Nephron (organoid): ENCODE results near the gene ZCCHC14.
A peak's percentile ranks its signal among the peaks of the same experiment; 100 is the strongest.

Experiments
- H3K27ac Mint-ChIP-seq, 3 experiments: 2 replicates each; pipeline ENCODE4 v1.8.0; 2020; ENCODE audit warnings: mixed read lengths in 3 of 3, mild to moderate bottlenecking in 2 of 3, moderate library complexity in 1 of 3
- H3K27me3 Mint-ChIP-seq: 2 replicates; pipeline ENCODE4 v1.8.0; 2021; ENCODE audit warnings: low read depth, mild to moderate bottlenecking, moderate library complexity, mixed read lengths
- H3K36me3 Mint-ChIP-seq: 2 replicates; pipeline ENCODE4 v1.8.0; 2020; ENCODE audit warnings: low read depth, mixed read lengths
- H3K4me1 Mint-ChIP-seq: 2 replicates; pipeline ENCODE4 v1.8.0; 2020; ENCODE audit warnings: mixed read lengths
- H3K4me3 Mint-ChIP-seq, 3 experiments: 2 replicates each; pipeline ENCODE4 v1.8.0; 2020; ENCODE audit warnings: mild to moderate bottlenecking in 3 of 3, mixed read lengths in 3 of 3, moderate library complexity in 2 of 3
- H3K9me3 Mint-ChIP-seq: 2 replicates; pipeline ENCODE4 v1.8.0; 2020; ENCODE audit warnings: mixed read lengths
- CTCF ChIP-seq, 3 experiments: fragments of 200-600 bp; sonication (generic); IDR thresholded peaks; one replicate each; pipeline ENCODE4 v1.5.0; 2021; ENCODE audit warnings: antibody characterized with exemption in 3 of 3; ENCODE audit not compliant: unreplicated experiment in 3 of 3

Gene ZCCHC14

DNA sequence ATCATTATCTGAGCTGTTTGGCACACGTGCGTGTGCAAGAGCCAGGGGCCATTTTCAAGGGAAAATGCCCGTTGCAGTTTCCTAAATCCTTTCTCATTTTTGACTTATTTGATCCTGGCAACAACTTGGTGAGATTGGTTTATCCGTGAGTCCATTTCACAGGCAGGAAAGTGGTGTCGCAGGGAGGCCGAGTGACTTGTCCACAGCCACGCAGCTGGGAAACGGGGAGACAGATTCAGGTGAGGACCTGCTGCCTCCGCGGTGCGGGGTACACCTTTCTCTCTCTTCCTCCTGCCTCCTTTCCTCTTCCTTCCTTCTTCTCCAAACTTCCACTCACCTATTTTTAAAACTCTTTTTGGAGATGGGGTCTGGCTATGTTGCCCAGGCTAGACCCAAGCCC lies 46.3 kb upstream of the ZCCHC14 start:
- Mint-ChIP-seq H3K9me3 (peaks cover 20% of the 10 kb centered on the region), H3K27ac (peak overlapping the region in 1 of 3 experiments; percentile 62), H3K4me1 (peaks cover 14% of the 10 kb centered on the region), H3K4me3 (no peak overlapping the region), H3K27me3 (peaks cover 46% of the 10 kb centered on the region), H3K36me3 (no peaks in the 10 kb centered on the region)
- no peak for TF ChIP-seq CTCF (IDR thresholded peaks at IDR 0.05; ENCODE audit: unreplicated experiment in 3 of 3)

DNA sequence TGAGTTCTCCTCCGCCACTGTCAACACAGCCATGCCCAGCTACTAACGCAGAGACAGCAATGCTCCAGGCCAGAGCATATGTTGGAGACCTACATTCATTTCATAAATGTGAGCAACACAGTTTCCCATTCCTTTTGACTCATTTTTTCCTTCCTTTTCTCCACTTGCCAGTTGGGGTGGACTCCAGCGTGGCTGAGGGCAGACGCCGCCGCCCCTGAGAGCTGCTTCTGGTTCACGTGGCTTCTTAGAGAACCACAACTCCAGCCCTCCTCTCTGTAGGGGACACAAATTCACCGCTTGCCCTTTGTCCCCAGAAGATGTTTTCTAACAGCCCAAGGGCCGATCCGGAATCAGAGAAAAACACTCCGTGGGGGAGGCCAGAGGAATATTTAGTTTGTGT lies 45.8 kb upstream of the ZCCHC14 start:
- peak overlapping the region in 1 of 3 experiments; percentile 62 for H3K27ac Mint-ChIP-seq

DNA sequence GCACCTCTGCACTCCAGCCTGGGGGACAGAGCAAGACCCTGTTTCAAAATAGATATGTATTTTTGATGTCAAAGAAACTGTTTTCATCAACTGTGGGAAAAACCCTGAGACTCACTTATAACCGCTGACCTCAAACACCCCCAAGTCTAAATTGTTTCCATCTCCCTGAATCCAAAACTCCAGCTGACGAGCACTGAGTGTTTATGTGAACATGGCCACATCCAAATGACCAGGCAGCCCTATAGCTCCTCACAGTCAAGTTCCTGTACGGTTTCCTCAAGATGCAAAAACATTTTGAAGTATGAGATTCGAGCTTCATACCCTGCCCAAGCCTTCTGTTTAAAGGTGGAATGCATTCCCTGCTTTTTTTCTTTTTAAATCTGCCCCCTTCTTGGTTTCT lies 45.3 kb upstream of the ZCCHC14 start:
- Mint-ChIP-seq H3K9me3 (peaks cover 22% of the 10 kb centered on the region), H3K27me3 (peaks cover 40% of the 10 kb centered on the region), H3K27ac (peak overlapping the region in 1 of 3 experiments; percentile 62), H3K4me3 (no peak overlapping the region), H3K4me1 (peaks cover 14% of the 10 kb centered on the region), H3K36me3 (no peaks in the 10 kb centered on the region)
- no peak for TF ChIP-seq CTCF (IDR thresholded peaks at IDR 0.05; ENCODE audit: unreplicated experiment in 3 of 3)

More for the DNA sequence above, 45.8 kb upstream of the ZCCHC14 start:
- H3K9me3 Mint-ChIP-seq, result peaks cover 20% of the 10 kb centered on the region
- no peak for TF ChIP-seq CTCF (IDR thresholded peaks at IDR 0.05; ENCODE audit: unreplicated experiment in 3 of 3)
- peaks cover 40% of the 10 kb centered on the region for H3K27me3 Mint-ChIP-seq
- H3K4me3 Mint-ChIP-seq, result no peak overlapping the region
- peaks cover 14% of the 10 kb centered on the region for H3K4me1 Mint-ChIP-seq
- no peaks in the 10 kb centered on the region for H3K36me3 Mint-ChIP-seq

- Mint-ChIP-seq H3K27ac (no peak overlapping the region), H3K4me3 (no peak overlapping the region), H3K27me3 (peaks cover 40% of the 10 kb centered on the region), H3K36me3 (no peaks in the 10 kb centered on the region), H3K9me3 (peaks cover 32% of the 10 kb centered on the region), H3K4me1 (peaks cover 13% of the 10 kb centered on the region)
- TF ChIP-seq CTCF (IDR thresholded peaks at IDR 0.05; ENCODE audit: unreplicated experiment in 3 of 3), result no peak
Observed at GRCh38 chr16:87536795-87537142, 43.9 kb upstream of the ZCCHC14 start.

GRCh38 chr16:87535855-87536794 lies 43.3 kb upstream of the ZCCHC14 start:
- no peak for TF ChIP-seq CTCF (IDR thresholded peaks at IDR 0.05; ENCODE audit: unreplicated experiment in 3 of 3)
- no peak overlapping the region for H3K27ac Mint-ChIP-seq
- peaks cover 36% of the 10 kb centered on the region for H3K9me3 Mint-ChIP-seq
- no peaks in the 10 kb centered on the region for H3K36me3 Mint-ChIP-seq
- H3K27me3 Mint-ChIP-seq, result peaks cover 40% of the 10 kb centered on the region
- H3K4me3 Mint-ChIP-seq, result no peak overlapping the region
- H3K4me1 Mint-ChIP-seq, result peaks cover 10% of the 10 kb centered on the region

- no peak for TF ChIP-seq CTCF (IDR thresholded peaks at IDR 0.05; ENCODE audit: unreplicated experiment in 3 of 3)
- no peaks in the 10 kb centered on the region for H3K36me3 Mint-ChIP-seq
- peaks cover 6% of the 10 kb centered on the region for H3K4me1 Mint-ChIP-seq
- peaks cover 39% of the 10 kb centered on the region for H3K9me3 Mint-ChIP-seq
- no peak overlapping the region for H3K27ac Mint-ChIP-seq
- no peak overlapping the region for H3K4me3 Mint-ChIP-seq
- H3K27me3 Mint-ChIP-seq, result peaks cover 36% of the 10 kb centered on the region
Observed at GRCh38 chr16:87535457-87535854, 42.6 kb upstream of the ZCCHC14 start.
